ENCODE measurements around the gene C2CD4C. TPM values are rescaled to one million over a fixed set of nuclear protein-coding genes. Genes with fewer than 3 reads are reported as not detected.
A peak's percentile ranks its signal among the peaks of the same experiment; 100 is the strongest.
"Not testable (repeated sequence)": the region's sequence is repeated elsewhere in the genome, so short reads cannot be mapped to it uniquely, and the experiment has no call there.

The C2CD4C gene
- total RNA-seq, 2 experiments from 2014 or later, result 0.12 to 0.19 TPM

- Mint-ChIP-seq H3K4me1 (peaks cover 8% of the 10 kb centered on the region), H3K27ac (no peak overlapping the region), H3K4me3 (no peak overlapping the region), H3K9me3 (peaks cover 10% of the 10 kb centered on the region), H3K27me3 (peaks cover 45% of the 10 kb centered on the region), H3K36me3 (peaks cover 10% of the 10 kb centered on the region)
- DNase-seq, result no peak
Observed at GRCh38 chr19:388691-389090, 20.3 kb downstream of the C2CD4C start.

GRCh38 chr19:387777-388176 lies 21.2 kb downstream of the C2CD4C start:
- Mint-ChIP-seq H3K9me3 (peaks cover 4% of the 10 kb centered on the region), H3K27ac (no peak overlapping the region), H3K36me3 (peaks cover 7% of the 10 kb centered on the region), H3K4me1 (peaks cover 15% of the 10 kb centered on the region), H3K4me3 (no peak overlapping the region), H3K27me3 (peaks cover 55% of the 10 kb centered on the region)
- DNase-seq, result no peak

- H3K27ac Mint-ChIP-seq, H3K4me3 Mint-ChIP-seq, H3K36me3 Mint-ChIP-seq, H3K9me3 Mint-ChIP-seq, DNase-seq: not testable (repeated sequence)
- Mint-ChIP-seq H3K4me1 (peaks cover 19% of the 10 kb centered on the region), H3K27me3 (peaks cover 61% of the 10 kb centered on the region)
Observed at GRCh38 chr19:386632-387301, 22.2 kb downstream of the C2CD4C start.

GRCh38 chr19:386189-386588 lies 22.8 kb downstream of the C2CD4C start:
- peaks cover 19% of the 10 kb centered on the region for H3K4me1 Mint-ChIP-seq
- DNase-seq, H3K27ac Mint-ChIP-seq, H3K4me3 Mint-ChIP-seq, H3K9me3 Mint-ChIP-seq, H3K36me3 Mint-ChIP-seq: not testable (repeated sequence)
- H3K27me3 Mint-ChIP-seq, result peaks cover 62% of the 10 kb centered on the region

- DNase-seq, result no peak
- Mint-ChIP-seq H3K27me3 (peaks cover 72% of the 10 kb centered on the region), H3K36me3 (peaks cover 10% of the 10 kb centered on the region), H3K4me3 (no peak overlapping the region), H3K4me1 (peaks cover 19% of the 10 kb centered on the region), H3K9me3 (peaks cover 4% of the 10 kb centered on the region), H3K27ac (no peak overlapping the region)
Observed at GRCh38 chr19:384799-385169, 24.2 kb downstream of the C2CD4C start.

- peak overlapping the region; percentile 25 for H3K27ac Mint-ChIP-seq
- H3K9me3 Mint-ChIP-seq, result peaks cover 4% of the 10 kb centered on the region
- no peak overlapping the region for H3K4me3 Mint-ChIP-seq
- H3K36me3 Mint-ChIP-seq, result peaks cover 10% of the 10 kb centered on the region
- peaks cover 19% of the 10 kb centered on the region for H3K4me1 Mint-ChIP-seq
- DNase-seq, result no peak
- peaks cover 77% of the 10 kb centered on the region for H3K27me3 Mint-ChIP-seq
Observed at GRCh38 chr19:383922-384798, 24.8 kb downstream of the C2CD4C start.

GRCh38 chr19:383040-383439 lies 25.9 kb downstream of the C2CD4C start:
- Mint-ChIP-seq H3K27ac (peak overlapping the region; percentile 23), H3K4me3 (no peak overlapping the region), H3K36me3 (peaks cover 10% of the 10 kb centered on the region), H3K9me3 (peaks cover 4% of the 10 kb centered on the region), H3K27me3 (peaks cover 74% of the 10 kb centered on the region), H3K4me1 (peaks cover 19% of the 10 kb centered on the region)
- DNase-seq, result no peak

- not testable (repeated sequence) for H3K9me3 Mint-ChIP-seq, H3K36me3 Mint-ChIP-seq
- H3K4me1 Mint-ChIP-seq, result peaks cover 19% of the 10 kb centered on the region
- H3K27me3 Mint-ChIP-seq, result peaks cover 72% of the 10 kb centered on the region
- peak; percentile 55 for DNase-seq
- peak overlapping the region; percentile 0 for H3K4me3 Mint-ChIP-seq
- peak overlapping the region; percentile 23 for H3K27ac Mint-ChIP-seq
Observed at GRCh38 chr19:382578-382977, 26.4 kb downstream of the C2CD4C start.

GRCh38 chr19:381901-382300 lies 27.0 kb downstream of the C2CD4C start:
- H3K4me1 Mint-ChIP-seq, result peaks cover 19% of the 10 kb centered on the region
- DNase-seq, H3K36me3 Mint-ChIP-seq, H3K4me3 Mint-ChIP-seq, H3K9me3 Mint-ChIP-seq, H3K27ac Mint-ChIP-seq: not testable (repeated sequence)
- H3K27me3 Mint-ChIP-seq, result peaks cover 67% of the 10 kb centered on the region

GRCh38 chr19:380618-381219 lies 28.2 kb downstream of the C2CD4C start:
- H3K9me3 Mint-ChIP-seq, DNase-seq, H3K4me3 Mint-ChIP-seq, H3K36me3 Mint-ChIP-seq, H3K27ac Mint-ChIP-seq: not testable (repeated sequence)
- peaks cover 16% of the 10 kb centered on the region for H3K4me1 Mint-ChIP-seq
- peaks cover 61% of the 10 kb centered on the region for H3K27me3 Mint-ChIP-seq

GRCh38 chr19:379796-380195 lies 29.2 kb downstream of the C2CD4C start:
- Mint-ChIP-seq H3K9me3 (peaks cover 4% of the 10 kb centered on the region), H3K36me3 (peaks cover 10% of the 10 kb centered on the region), H3K27ac (no peak overlapping the region), H3K4me1 (peaks cover 16% of the 10 kb centered on the region), H3K27me3 (peaks cover 56% of the 10 kb centered on the region), H3K4me3 (no peak overlapping the region)
- no peak for DNase-seq

- DNase-seq, result no peak
- H3K4me3 Mint-ChIP-seq, result no peak overlapping the region
- H3K4me1 Mint-ChIP-seq, result peaks cover 11% of the 10 kb centered on the region
- peaks cover 49% of the 10 kb centered on the region for H3K27me3 Mint-ChIP-seq
- no peak overlapping the region for H3K27ac Mint-ChIP-seq
- peaks cover 6% of the 10 kb centered on the region for H3K36me3 Mint-ChIP-seq
- peaks cover 4% of the 10 kb centered on the region for H3K9me3 Mint-ChIP-seq
Observed at GRCh38 chr19:378706-379105, 30.2 kb downstream of the C2CD4C start.

- Mint-ChIP-seq H3K36me3 (peaks cover 3% of the 10 kb centered on the region), H3K9me3 (peaks cover 2% of the 10 kb centered on the region), H3K27me3 (peaks cover 49% of the 10 kb centered on the region), H3K27ac (no peak overlapping the region), H3K4me1 (peaks cover 6% of the 10 kb centered on the region), H3K4me3 (no peak overlapping the region)
- DNase-seq, result no peak
Observed at GRCh38 chr19:377801-378581, 31.0 kb downstream of the C2CD4C start.

- peaks cover 53% of the 10 kb centered on the region for H3K27me3 Mint-ChIP-seq
- no peaks in the 10 kb centered on the region for H3K36me3 Mint-ChIP-seq
- H3K4me3 Mint-ChIP-seq, result no peak overlapping the region
- peak overlapping the region; percentile 66 for H3K27ac Mint-ChIP-seq
- H3K9me3 Mint-ChIP-seq, result no peaks in the 10 kb centered on the region
- no peak for DNase-seq
- no peaks in the 10 kb centered on the region for H3K4me1 Mint-ChIP-seq
Observed at GRCh38 chr19:376111-376470, 32.9 kb downstream of the C2CD4C start.

Measured in activated naive CD8-positive, alpha-beta T cell treated with anti-CD3 and anti-CD28 coated beads for 36 hours (primary cell).